GM19395 (cell line): ENCODE results near the gene SUSD1.
A peak's percentile ranks its signal among the peaks of the same experiment; 100 is the strongest.

Experiments used
- ATAC-seq: cut with Tn5 transposase; IDR thresholded peaks from one replicate; pipeline ENCODE4 v1.9.1; 2021; ENCODE audit warnings: mild to moderate bottlenecking, moderate library complexity; ENCODE audit not compliant: unreplicated experiment

Gene SUSD1

DNA sequence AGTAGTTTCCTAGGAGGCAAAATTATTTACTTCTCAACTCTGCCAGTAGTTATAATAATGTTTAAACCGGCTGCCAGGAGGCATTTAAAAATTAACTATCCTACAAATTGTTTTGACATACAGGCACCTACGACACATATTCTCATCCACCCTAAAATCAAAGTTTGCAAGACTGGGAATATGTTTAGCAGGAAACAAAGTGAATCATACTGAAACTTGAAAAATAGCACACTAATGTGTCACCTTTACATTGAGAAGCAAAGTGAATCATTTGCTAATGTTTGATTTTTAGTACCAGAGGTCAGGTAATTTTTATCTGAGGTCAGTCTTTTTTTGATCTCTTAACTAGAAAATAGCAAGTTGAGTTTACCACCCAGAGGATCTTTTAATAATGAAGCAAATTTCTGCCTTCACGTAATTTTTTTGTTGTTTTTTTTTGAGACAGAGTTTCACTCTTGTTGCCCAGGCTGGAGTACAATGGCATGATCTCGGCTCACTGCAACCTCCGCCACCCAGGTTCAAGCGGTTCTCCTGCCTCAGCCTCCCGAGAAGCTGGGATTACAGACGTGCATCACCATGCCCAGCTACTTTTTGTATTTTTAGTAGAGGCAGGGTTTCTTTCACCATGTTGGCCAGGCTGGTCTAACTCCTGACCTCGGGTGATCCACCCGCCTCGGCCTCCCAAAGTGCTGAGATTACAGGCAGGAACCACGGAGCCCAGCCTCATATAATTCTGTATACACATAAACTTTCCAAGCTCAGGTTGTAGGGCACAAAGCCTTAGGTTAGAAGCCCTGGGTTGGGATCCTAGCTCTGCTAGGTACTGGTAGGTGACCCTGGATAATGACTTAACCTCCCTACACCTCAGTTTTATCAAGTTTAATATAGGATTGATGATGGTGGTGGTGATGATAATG is 154.2 kb downstream of the SUSD1 start:
- ATAC-seq, result peak; percentile 68

DNA sequence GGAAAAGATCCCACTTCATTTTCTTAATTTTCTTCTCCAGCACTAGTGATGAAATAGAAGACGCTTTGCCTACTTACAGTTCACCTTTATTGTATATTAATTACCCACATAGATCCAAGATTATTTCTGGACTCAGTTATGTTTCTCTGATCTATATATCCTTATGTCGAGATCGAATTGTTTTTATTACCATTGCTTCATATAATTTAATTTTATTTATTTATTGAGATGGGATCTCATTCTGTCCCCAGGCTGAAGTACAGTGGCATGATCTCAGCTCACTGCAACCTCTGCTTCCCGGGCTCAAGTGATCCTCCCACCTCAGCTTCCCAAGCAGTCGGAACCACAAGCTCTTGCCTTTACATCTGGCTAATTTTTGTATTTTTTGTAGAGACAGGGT is 157.2 kb downstream of the SUSD1 start:
- no peak for ATAC-seq

DNA sequence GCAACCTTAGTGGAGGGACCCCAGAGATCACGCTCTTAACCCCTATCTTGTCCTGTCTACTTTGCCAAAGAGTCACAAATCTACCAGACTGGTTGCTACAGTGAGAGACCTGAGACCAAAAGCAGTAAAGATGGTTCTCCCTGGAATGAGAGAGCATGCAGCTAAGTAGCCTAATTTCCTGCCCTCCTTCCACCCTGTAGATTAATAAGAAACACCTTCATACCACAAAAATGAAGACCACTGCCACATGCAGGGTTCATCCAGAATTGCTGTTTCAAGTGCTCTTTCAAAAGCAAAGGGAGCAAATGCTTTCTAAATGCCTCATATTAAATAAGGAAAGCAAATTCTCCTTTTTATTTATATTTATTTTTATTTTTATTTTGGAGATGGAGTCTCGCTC is 159.4 kb downstream of the SUSD1 start:
- no peak for ATAC-seq

DNA sequence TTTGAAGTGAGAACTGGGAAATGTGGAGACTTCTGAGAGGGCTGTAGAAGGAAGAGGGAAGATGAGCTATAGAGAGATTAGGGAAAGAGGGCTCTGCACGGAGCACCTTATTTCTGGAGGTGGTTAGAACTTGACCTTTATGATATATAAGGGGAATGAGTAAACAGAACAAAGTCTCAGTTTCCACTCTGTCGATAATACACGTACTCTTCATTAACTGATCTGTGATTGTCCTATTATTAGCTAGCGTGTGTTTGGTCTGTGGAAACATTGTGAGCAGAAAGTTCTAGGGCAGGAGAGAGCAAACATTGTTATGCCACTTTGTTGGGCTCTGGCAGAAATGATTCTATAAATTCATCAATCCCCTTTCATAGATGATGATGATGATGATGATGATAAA is 159.9 kb downstream of the SUSD1 start:
- no peak for ATAC-seq

DNA sequence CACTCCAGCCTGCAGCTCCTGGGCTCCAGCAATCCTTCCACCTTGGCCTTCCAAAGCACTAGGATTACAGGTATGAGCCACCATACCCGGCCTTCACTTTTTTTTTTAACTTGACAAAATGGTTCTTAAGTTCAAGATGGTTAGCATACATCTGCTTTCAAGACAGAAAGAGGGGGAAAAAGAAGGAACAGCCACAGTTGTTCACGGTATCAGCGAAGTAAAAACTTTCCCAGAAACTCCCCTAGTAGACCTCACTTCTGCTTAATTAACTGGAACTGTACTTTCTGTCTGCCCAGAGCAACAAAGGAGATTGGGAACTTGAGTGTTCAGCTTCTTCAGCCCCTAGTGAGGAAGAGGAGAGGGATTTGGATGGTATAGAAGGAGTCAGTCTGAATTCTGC is 161.8 kb downstream of the SUSD1 start:
- no peak for ATAC-seq

DNA sequence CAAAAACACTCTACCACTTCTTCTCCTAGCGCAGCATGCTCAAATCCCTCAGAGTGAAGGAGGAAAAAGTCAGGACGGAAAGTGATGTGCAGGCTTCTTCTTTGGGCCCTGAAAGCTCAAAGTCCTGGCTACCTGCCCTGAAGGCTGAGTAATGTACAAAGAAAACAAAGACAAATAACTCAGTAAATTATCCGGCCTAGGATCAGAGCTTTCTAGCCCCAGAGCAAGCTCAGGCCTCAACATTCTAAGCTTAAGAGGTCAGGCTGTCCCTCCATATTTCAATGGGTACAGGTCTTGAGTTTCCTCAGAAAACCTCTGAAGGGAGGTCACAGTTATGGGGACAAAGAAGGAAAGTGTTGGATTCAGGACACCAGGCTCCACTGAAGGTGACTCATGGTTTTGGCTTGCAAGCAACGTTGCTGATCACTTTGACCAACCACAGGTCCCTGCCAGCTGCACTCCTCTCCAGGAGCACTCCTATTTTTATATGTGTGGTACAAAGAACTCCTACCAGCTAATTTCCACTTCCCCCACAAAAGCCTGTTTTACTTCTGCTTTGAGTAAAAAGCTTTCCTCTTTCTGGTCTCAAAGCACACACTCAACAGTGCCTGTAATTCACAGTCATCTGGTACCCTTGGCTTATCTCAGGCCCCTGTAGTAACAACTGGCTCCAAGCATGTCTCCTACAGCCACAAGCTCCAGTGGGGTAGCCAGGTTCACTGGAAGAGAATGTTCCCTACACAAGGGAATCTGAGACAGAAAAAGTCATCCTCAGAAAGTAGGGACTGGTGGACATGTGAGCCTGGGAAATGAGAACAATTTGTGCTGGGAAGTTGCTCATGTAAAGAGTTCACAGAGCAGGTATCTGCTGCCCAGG is 162.8 kb downstream of the SUSD1 start:
- ATAC-seq, result peak; percentile 86

DNA sequence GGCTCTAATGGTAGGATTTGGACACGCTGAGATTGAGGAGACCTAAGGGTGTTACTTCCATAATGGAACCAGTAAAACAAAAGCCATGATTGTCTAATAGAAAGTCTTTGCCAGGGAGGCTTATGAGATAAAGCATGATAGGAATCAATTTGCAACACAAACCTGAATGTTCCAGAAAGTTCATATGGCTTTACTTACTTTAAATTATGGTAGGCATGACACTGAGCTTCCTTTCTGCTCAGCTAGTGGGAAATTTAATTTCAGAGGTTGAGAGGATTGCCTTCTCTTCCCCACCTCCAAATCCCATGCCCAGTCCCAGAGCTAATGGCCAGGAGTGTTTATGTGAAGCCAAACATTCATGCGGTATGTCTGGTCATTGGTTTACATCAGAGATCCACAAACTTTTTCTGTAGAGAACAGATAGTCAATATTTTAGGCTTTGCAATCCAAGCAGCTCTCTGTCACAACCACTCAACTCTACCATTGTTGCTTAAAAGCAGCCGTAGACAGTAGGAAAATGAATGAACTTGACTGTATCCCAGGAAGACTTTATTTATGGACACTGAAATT is 164.0 kb downstream of the SUSD1 start:
- ATAC-seq, result no peak

DNA sequence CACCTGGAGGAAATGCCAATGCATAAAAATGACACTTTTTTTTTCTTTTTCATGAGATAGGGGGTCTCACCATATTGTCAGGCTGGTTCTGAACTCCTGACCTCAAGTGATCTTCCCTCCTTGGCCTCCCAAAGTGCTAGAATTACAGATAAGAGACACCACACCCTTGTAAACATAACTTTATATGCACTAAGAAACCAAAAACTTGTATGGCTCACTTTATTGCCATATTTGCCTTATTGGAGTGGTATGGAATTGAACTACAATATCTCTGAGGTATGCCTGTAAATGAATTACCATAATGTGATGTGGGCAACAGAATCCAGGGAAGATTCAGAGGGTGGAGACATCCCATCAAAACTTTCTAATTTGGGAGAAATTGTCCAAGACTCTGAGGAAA is 164.6 kb downstream of the SUSD1 start:
- no peak for ATAC-seq

DNA sequence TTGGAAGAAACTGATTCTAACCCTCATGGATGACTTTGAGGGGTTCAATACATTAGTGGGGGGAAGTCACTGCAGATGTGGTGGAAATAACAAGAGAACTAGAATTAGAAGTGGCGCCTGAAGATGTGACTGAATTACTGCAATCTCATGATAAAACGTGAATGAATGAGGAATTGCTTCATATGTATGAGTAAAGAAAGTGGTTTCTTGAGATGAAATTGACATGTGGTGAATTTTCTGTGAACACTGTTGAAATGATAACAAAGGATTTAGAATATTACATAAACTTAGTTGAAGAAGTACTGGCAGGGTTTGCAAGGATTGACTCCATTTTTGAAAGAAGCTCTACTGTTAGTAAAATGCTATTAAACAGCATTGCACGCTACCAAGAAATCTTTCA is 165.4 kb downstream of the SUSD1 start:
- no peak for ATAC-seq

DNA sequence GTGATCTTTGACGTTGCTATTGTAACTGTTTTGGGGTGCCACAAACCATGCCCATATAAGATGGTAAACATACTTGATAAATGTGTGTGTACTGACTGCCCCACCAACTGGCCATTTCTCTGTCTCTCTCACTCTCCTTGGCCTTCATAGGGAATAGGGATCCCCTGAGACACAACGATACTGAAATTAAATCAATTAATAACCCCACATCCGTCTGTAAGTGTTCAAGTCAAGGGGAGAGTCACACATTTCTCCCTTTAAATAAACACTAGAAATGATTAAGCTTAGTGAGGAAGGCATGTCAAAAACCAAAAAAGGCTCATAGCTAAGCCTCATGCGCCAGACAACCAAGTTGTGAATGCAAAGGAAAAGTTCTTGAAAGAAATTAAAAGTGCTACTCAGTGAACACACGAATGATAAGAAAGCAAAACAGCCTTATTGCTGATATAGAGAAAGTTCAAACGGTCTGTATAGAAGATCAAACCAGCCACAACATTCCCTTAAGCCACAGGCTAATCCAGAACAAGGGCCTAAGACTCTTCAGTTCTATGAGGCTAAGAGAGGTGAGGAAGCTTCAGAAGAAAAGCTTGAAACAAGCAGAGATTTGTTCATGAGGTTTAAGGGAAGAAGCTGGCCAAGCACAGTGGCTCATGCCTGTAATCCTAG is 167.4 kb downstream of the SUSD1 start:
- ATAC-seq, result no peak

DNA sequence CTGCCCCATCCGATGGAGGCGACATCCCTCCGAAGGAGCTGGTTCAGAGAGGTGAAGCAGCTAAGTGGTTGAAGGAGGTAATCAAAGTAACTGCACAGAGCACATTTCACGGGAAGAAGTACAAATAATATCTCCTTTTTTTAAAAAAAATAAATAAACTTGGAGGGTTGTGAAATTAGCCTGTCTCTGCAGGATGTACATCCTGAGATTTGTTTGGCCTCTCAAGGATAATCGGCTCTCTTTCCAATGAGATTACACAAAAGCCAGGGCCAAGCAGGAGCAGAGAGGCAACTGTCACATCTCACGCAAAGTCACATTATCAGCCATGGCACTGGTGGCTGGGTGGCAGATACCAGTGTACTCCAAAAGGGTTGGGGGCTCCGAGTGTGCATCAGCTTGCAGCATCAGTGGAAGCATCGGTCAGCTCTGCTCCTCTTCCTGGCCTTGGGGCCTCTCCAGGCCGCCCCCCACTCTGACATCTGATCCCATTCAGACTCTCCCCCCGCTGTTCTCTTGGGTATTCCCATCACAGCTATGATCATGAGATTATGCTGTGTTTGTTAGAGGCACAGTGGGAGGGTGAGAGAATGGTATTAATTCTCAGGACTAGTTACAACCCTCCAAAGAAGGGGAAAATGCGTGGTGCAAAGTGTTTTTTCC is 168.6 kb downstream of the SUSD1 start:
- no peak for ATAC-seq

DNA sequence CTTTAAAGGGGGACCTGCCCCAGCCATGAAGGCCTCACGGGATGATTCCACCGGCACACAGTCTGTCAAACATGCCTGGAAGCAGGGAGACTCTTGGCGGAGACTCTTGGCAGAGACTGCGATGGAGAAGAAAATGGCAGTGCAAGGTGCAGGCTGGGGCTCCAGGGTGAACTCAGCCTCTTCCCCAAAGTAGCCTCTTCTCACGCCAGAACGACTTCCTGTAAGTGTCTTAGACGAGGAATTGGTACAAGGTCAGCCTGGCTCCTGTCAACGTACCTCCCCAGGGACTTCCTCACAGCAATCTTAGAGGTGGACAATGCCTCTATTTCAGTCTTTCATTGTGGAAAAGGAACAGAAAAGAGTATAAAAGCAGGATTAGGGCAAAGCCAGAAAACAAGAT is 169.2 kb downstream of the SUSD1 start:
- no peak for ATAC-seq

DNA sequence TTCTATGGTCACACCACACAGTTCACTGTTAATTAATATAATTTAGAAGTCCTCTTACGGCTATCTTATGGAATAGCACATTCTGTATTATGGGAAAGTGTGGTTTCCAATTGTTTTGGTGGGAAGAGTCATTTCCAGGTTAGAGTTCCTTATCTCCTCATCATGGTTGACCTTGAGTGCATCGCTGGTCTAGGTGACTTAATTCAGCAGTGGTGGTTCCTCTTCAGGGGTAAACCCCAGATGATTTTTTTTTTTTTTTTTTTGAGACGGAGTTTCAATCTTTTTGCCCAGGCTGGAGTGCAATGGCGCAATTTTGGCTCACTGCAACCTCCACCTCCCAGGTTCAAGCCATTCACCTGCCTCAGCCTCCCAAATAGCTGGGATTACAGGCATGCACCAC is 171.6 kb downstream of the SUSD1 start:
- no peak for ATAC-seq

DNA sequence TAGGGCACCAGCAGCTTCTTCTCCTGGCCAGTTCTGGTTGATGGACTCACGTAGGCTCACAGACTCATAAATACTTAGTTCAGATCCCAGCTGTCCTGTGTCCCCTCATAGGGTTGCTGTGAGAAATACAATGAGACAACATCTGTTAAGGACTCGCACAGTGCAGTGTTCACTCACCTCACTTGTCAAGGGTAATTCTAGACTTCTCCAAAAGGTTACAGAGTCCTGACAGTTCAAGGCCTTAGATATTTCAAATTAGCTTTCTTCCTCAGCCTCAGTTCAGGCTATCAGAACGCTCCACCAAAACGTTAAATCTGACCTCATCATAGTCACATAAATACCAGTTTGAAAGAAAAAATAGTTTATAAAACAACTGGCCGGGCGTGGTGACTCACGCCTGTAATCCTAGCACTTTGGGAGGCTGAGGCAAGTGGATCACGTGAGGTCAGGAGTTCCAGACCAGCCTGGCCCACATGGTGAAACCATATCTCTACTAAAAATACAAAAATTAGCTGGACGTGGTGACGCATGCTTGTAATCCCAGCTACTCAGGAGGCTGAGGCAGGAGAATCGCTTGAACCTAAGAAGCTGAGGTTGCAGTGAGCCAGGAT is 172.1 kb downstream of the SUSD1 start:
- no peak for ATAC-seq

DNA sequence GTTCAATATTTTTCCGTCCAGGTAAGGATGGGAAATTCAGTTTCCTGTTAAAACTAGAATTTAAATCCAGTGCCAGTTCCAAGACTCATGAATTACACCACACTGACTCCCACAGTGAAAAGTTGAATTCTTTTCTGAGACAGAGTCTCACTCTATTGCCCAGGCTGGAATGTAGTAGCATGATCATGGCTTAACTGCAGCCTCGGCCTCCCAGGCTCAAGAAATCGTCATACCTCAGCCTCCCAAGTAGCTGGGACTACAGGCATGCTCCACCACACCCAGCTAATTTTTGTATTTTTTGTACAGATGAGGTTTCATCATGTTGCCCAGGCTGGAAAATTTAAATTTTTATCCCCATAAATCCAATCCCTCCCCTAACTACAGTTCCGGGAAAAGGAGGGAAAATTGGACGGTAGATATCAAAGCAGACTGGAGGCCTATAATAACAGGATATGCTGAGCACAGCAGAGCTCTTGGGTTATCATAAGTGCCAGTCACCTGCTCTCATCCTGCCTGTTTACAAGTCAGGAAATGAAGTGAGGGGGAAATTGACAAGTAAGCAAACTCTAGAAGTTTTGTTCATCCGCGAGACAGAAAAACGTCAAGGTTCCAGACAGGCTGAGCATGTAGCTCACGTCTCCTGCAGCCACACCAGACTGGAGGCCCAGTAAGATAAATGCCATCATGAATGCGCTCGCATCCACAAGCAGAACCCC is 172.8 kb downstream of the SUSD1 start:
- no peak for ATAC-seq

DNA sequence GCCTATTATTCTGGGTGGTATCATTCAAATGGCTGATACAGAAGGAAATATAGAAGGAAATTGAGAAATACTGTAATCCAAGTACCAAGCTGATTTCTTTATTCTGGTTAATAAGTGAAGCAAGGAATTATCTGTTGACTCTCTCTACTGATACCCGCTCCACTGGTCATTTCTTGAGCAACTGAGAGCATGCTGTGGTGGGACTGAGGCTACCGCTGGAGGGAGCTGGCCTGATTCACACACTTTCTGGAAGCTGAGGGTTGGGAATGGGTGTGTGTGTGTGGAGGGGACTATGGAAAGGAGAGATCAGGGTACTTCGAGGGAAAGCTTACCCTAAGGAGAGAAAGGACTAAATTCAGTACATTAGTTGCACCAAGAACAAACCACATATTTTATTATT is 174.4 kb downstream of the SUSD1 start:
- ATAC-seq, result no peak

DNA sequence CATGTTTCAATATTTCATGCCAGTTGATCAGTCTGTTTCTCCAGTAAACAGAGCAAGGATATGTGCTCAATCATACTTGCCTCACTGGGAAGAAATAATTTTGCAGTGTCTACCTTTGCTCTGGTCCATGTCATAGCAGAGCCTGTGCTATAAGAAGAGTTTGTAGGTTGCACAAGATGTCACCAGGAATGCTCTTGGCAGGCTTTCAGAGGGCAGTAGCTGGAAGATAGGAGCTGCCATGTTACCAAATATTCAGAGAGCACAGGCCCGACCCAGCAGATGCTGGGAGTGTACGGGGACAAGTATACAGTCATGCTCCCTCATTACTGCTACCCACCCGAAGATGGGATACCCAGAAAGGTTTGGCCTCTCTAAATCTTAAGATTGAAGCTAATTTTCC is 175.8 kb downstream of the SUSD1 start:
- ATAC-seq, result no peak

DNA sequence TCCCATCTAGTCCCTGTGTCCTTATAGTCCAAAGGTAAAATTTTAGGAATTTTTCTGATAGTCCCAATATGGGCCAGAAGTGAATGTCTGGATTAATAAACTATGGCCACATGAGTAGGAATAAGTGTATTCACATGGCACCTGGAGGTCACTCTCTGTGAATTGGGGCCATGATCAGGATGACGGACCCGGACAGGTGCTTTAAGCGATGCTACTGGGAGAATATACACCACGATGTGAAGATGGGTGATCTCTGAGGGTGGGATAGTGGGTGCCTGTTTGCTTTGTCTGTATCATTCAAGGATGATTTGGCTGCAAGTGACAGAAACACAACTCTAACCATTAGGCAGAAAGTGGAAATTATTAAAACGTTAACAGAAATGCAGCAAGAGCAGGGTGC is 177.3 kb downstream of the SUSD1 start:
- ATAC-seq, result no peak

DNA sequence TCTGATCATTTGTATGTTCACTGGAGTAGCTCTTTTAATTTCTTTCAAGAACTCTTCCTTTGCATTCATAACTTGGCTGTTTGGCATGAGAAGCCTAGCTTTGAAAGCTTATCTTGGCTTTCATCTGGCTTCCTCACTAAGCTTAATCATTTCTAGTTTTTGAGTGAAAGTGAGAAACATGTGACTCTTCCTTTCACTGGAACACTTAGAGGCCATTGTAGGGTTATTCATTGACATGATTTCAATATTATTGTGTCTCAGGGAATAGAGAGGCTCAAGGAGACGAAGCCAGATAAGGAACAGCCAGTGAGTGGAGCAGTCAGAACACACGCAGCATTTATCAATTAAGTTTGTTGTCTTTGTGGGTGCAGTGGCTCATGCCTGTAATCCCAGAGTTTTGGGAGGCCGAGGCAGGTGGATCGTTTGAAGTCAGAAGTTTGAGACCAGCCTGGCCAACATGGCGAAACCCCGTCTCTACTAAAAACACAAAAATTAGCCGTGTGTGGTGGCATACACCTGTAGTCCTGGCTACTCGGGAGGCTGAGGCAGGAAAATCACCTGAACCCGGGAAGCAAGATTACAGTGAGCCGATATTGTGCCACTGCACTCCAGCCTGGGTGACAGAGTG is 180.2 kb downstream of the SUSD1 start:
- peak; percentile 69 for ATAC-seq
